Measurements from ENCODE around the gene VEGFB.

VEGFB gene

DNA sequence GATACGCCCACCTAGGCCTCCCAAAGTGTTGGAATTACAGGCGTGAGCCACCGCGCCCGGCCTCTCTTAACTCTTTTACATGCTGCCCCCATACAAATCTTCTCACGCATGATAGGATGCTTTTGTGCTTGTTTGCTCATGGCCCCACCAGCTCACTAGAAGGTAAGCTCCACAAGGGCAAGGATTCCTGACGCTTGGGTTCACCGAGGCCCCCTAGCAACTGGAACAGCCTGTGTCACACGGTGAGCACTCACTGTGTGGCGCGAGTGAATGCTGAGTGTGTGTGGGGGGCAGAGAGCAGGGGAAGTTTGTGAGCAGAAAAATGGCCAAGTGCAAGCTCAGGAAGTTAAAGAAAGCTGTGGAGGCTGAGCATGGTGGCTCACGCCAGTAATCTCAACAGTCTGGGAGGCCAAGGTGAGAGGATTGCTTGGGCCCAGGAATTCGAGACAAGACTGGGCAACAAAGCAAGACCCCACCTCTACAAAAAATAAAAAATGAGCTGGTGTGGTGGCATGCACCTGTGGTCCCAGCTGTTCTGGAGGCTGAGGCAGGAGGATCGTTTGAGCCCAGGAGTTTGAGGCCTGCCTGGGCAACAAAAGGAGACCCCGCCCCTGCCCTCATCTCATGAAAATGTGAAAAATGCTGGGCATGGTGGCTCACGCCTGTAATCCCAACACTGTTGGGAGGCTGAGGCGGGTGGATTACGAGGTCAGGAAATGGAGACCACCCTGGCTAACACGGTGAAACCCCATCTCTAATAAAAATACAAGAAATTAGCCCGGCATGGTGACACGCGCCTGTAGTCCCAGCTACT, 47.8 kb downstream of the VEGFB start:
- DNase-seq (ENCODE audit: low read depth, low spot score), result no peak

DNA sequence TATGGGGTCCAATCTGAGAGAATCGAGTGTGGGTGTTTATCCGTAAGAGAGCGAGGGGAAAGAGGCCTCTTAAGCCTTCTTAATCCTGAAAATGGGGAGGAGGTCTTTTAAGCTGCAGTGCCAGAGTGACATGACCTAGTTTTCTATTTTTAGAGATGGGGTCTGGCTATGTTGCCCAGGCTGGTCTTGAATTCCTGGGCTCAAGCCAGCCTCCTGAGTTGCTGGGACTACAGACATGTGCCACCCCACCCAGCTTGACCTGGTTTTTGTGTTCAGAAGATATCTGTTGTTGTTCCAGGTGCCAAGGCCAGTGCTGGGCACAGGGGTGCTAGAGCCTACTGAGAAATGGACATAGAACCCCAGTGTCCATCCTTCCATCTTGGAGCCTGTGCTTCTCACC, 48.7 kb downstream of the VEGFB start:
- DNase-seq (ENCODE audit: low read depth, low spot score), result no peak

DNA sequence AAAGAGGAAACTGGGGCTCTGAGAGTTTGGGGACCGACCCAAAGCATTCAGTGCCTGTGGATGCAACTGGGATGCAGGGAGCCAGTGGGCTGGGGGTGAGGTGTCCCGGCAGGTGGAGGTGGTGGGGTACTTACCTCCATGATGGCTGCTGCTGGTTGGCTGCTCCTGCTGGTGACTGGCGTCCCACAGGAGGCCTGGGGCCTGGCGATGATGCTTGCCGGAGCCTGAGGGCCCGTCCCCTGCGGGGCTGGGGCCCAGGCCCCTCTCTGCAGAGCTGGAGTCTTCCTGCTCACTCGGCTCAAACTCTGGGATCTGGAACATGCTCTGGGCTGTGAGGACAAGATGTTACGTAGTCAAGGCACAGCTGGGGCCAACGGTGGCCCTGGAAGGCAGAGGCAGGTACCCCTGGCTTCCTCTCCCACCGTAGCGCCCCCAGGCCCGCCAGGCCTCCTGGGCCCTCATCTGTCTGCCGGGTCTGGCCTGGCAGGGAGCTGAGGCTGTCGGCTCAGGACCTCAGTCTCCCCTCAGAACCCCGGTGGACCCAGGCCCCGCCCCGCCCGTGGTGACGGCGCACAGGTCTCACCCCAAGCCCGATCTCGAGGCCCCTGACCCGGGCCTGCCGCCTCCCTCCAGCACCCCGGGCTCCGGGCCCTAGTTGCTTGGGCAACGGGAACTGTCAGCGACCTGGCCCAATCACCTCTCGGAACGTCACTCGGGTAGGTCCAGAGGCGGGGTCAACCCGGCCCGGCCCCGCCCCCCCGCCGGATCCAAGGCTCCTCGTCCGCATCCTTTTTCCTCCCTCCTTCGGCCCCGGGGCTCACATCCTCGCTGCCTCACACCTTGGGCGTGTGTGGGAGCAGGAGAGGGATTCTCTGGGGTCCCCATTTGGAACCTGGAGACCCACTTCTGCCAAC, 49.9 kb downstream of the VEGFB start, which contains the start of gene BAD:
BAD (minus strand) TSS at position 618 of the 914 bp plus-strand sequence; CDS start at position 321, 297 bp downstream.
- peak; percentile 97 for DNase-seq (ENCODE audit: low read depth, low spot score)

DNA sequence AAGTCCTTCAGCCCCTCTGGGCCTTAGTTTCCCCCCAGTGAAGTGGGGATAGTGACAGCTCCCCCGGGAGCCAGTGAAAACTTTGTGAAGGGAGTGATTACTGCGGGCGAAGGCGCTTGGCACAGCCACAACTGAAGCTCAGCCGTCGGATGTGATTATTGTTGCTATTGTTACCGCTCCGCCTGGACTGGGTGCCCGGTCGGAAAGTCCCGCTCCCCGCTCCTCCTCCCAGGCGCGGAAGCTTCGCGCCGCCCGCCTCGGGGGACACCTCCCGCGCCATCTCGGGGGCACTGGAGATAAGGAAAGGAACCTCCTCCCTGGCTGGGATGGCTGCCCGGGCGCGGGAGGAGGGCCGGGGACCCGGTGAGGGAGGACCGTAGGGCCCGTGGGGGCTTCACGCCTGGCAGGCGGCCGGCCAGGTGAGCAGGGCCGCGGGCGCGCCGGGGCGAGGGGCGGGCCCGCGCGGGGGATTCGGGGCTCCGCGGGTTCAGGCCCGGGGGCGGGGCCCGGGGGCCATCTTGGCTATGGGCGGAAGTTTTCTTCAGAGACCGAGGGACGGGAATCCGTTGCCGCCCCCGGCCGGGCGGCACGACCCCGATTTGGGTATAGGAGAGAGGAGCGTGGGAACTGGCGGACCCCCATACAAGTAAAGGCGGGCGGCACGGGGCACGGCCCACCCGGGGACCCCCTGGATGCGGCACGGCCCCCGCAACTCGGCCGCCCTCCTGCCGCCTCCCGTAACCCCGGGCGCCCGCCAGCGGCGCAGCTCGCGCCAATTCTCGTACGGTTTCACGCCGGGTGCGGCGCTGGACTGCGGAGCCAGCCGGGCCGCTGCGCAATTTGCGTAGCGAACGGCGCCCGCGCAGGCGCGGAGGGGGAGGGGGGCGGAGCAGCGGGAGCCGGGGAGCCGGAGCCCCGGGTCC, 50.8 kb downstream of the VEGFB start, which contains the start of gene GPR137:
GPR137 (plus strand) TSS at position 887 of the 923 bp plus-strand sequence. CDS start 677 bp downstream, outside the sequence.
- DNase-seq (ENCODE audit: low read depth, low spot score), result peak; percentile 91

DNA sequence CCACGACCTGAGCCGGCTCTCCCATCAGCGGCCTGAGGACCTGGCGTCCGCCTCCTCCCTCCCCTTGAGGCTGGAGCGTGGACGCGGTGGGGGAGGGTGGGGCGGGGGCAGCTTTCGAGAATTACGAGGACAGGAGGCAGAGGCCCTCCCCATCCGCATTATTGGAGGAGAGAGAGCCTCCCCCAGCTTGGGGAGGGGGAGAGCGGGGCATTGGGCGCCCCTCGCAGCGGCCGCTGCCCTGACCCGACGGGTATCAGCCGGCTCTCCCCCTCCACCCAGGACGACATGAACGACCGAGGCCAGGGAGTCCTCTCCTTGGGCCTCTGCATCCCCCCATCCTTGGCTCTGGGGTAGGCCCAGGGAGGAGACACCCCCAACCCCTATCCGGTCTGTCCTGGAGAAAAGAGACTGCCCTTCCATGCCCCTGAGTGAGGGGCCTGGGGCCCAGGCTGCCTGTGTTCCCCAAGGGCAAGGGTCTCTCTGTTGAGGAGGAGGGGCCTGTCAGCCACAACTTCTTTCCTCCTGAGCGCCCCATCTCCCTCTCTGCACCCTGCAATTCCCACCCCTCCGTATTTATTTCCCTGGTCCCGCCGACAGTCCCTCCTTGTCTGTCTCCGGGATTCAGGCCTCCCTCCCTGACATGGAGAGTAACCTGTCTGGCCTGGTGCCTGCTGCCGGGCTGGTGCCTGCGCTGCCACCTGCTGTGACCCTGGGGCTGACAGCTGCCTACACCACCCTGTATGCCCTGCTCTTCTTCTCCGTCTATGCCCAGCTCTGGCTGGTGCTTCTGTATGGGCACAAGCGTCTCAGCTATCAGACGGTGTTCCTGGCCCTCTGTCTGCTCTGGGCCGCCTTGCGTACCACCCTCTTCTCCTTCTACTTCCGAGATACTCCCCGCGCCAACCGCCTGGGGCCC, 51.8 kb downstream of the VEGFB start:
- DNase-seq (ENCODE audit: low read depth, low spot score), result no peak

DNA sequence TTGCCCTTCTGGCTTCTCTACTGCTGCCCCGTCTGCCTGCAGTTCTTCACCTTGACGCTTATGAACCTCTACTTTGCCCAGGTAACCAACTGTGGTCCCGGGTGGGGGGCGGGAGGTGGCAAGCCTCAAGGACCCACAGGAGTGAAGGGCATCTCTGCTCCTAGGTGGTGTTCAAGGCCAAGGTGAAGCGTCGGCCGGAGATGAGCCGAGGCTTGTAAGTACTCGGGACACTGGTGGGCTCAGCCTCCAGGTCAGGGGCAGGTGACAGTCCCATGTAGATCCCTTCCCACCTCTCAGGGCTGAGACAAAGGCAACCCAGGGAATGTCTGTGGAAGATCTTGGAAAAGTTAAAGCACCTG, 52.4 kb downstream of the VEGFB start:
- no peak for DNase-seq (ENCODE audit: low read depth, low spot score)

DNA sequence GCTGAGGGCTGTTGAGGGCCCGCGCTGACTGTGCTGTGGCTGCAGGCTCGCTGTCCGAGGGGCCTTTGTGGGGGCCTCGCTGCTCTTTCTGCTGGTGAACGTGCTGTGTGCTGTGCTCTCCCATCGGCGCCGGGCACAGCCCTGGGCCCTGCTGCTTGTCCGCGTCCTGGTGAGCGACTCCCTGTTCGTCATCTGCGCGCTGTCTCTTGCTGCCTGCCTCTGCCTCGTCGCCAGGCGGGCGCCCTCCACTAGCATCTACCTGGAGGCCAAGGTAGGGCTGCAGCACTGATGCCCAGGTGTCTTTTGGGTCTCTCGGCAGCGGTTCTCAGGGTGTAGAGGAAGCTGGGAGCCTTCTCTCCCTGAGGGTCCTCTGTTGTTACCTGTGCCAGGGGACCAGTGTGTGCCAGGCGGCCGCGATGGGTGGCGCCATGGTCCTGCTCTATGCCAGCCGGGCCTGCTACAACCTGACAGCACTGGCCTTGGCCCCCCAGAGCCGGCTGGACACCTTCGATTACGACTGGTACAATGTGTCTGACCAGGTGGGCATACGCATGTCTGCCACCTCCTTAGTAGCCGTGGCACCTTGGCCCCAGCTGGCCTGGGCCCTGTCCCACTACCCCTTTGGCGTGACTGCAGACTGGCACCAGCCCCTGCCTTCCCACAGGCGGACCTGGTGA, 53.4 kb downstream of the VEGFB start:
- DNase-seq (ENCODE audit: low read depth, low spot score), result no peak

DNA sequence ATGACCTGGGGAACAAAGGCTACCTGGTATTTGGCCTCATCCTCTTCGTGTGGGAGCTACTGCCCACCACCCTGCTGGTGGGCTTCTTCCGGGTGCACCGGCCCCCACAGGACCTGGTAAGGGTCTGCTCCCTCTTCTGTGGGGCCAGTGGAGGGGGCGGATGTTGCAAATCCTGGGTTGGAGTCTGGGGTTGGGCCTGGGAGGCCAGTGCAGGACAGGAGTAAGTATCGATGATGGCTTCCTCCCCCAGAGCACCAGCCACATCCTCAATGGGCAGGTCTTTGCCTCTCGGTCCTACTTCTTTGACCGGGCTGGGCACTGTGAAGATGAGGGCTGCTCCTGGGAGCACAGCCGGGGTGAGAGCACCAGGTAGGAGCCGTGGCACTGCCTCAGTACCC, 54.0 kb downstream of the VEGFB start:
- DNase-seq (ENCODE audit: low read depth, low spot score), result no peak
